ENCODE data around the gene DNAH17. TPM values are rescaled to one million over a fixed set of nuclear protein-coding genes. Genes with fewer than 3 reads are reported as not detected.

Gene DNAH17
- total RNA-seq, 8 experiments from 2014 or later = 0.27 to 1.9 (median 0.67) TPM

- in situ Hi-C loops (cut with MboI; ENCODE audit: low pct_unique_long_range_greater_than_20kb in 2 of 9, low sequenced_read_pairs in 9 of 9, unreplicated experiment in 9 of 9) = loop anchor here in 1 of 9 experiments (10.0 kb wide), 1 partner anchor 138 kb away; no protein-coding TSS in a partner anchor
- Histone ChIP-seq H3K4me1 (replicated peaks in 1 of 2) (peaks cover 0 to 3% of the 10 kb centered on the region in 2 donors), H3K4me3 (no peak overlapping the region), H3K27ac (no peak overlapping the region)
- WGBS, 10 experiments = 72 to 100% (median 93%) methylated on average over 1 to 15 of the region's 20 CpGs; no CpG with 5 or more reads in 2 of the 10 experiments
- ATAC-seq (replicated peaks in 6 of 8) = peak in 3 of 8 experiments; percentile 3 to 37 (median 5)
Measured at GRCh38 chr17:78422872-78423588, 154.2 kb downstream of the DNAH17 start.

GRCh38 chr17:78422267-78422605 is 155.0 kb downstream of the DNAH17 start:
- WGBS, 10 experiments = 20 to 100% (median 72%) methylated on average over 1 to 6 of the region's 8 CpGs; no CpG with 5 or more reads in 1 of the 10 experiments
- in situ Hi-C loops (cut with MboI; ENCODE audit: low pct_unique_long_range_greater_than_20kb in 2 of 9, low sequenced_read_pairs in 9 of 9, unreplicated experiment in 9 of 9) = loop anchor here in 1 of 9 experiments (10.0 kb wide), 1 partner anchor 137 kb away; no protein-coding TSS in a partner anchor
- H3K4me3 ChIP-seq = no peak overlapping the region
- no peak overlapping the region for H3K27ac ChIP-seq
- ATAC-seq (replicated peaks in 6 of 8) = no peak
- peaks cover 0 to 3% of the 10 kb centered on the region in 2 donors for H3K4me1 ChIP-seq (replicated peaks in 1 of 2)

GRCh38 chr17:78421534-78422266 is 155.5 kb downstream of the DNAH17 start:
- peaks cover 0 to 3% of the 10 kb centered on the region in 2 donors for H3K4me1 ChIP-seq (replicated peaks in 1 of 2)
- H3K4me3 ChIP-seq = no peak overlapping the region
- H3K27ac ChIP-seq = no peak overlapping the region
- in situ Hi-C loops (cut with MboI; ENCODE audit: low pct_unique_long_range_greater_than_20kb in 2 of 9, low sequenced_read_pairs in 9 of 9, unreplicated experiment in 9 of 9) = loop anchor here in 1 of 9 experiments (10.0 kb wide), 1 partner anchor 137 kb away; no protein-coding TSS in a partner anchor
- WGBS, 10 experiments = 0 to 100% (median 77%) methylated on average over 1 to 10 of the region's 24 CpGs; no CpG with 5 or more reads in 3 of the 10 experiments
- peak; percentile 20 to 88 (median 70) for ATAC-seq (replicated peaks in 6 of 8)

GRCh38 chr17:78421084-78421533 is 156.1 kb downstream of the DNAH17 start:
- Histone ChIP-seq H3K4me1 (replicated peaks in 1 of 2) (peaks cover 0 to 3% of the 10 kb centered on the region in 2 donors), H3K4me3 (no peak overlapping the region), H3K27ac (no peak overlapping the region)
- no peak for ATAC-seq (replicated peaks in 6 of 8)
- in situ Hi-C loops (cut with MboI; ENCODE audit: low pct_unique_long_range_greater_than_20kb in 2 of 9, low sequenced_read_pairs in 9 of 9, unreplicated experiment in 9 of 9) = loop anchor here in 1 of 9 experiments (10.0 kb wide), 1 partner anchor 136 kb away; no protein-coding TSS in a partner anchor
- 67 to 100% (median 90%) methylated on average over 1 to 3 of the region's 6 CpGs; no CpG with 5 or more reads in 3 of the 10 experiments for WGBS, 10 experiments

- ATAC-seq (replicated peaks in 6 of 8) = peak in 3 of 8 experiments; percentile 64 to 77 (median 69)
- no peak overlapping the region for H3K4me3 ChIP-seq
- in situ Hi-C loops (cut with MboI; ENCODE audit: low pct_unique_long_range_greater_than_20kb in 2 of 9, low sequenced_read_pairs in 9 of 9, unreplicated experiment in 9 of 9) = loop anchor here in 1 of 9 experiments (10.0 kb wide), 1 partner anchor 135 kb away; no protein-coding TSS in a partner anchor
- peaks cover 0 to 3% of the 10 kb centered on the region in 2 donors for H3K4me1 ChIP-seq (replicated peaks in 1 of 2)
- 21 to 100% (median 91%) methylated on average over 1 to 15 of the region's 22 CpGs; no CpG with 5 or more reads in 1 of the 10 experiments for WGBS, 10 experiments
- H3K27ac ChIP-seq = no peak overlapping the region
Measured at GRCh38 chr17:78419970-78420815, 157.0 kb downstream of the DNAH17 start.

GRCh38 chr17:78418326-78419026 is 158.7 kb downstream of the DNAH17 start:
- 40 to 94% (median 80%) methylated on average over 2 to 10 of the region's 12 CpGs; no CpG with 5 or more reads in 1 of the 10 experiments for WGBS, 10 experiments
- Histone ChIP-seq H3K27ac (no peak overlapping the region), H3K4me3 (no peak overlapping the region), H3K4me1 (replicated peaks in 1 of 2) (peaks cover 0 to 3% of the 10 kb centered on the region in 2 donors)
- in situ Hi-C loops (cut with MboI; ENCODE audit: low pct_unique_long_range_greater_than_20kb in 2 of 9, low sequenced_read_pairs in 9 of 9, unreplicated experiment in 9 of 9) = no loop called here
- ATAC-seq (replicated peaks in 6 of 8) = no peak

GRCh38 chr17:78417531-78417909 is 159.7 kb downstream of the DNAH17 start:
- no peak overlapping the region for H3K27ac ChIP-seq
- ATAC-seq (replicated peaks in 6 of 8) = no peak
- H3K4me1 ChIP-seq (replicated peaks in 1 of 2) = peaks cover 0 to 3% of the 10 kb centered on the region in 2 donors
- in situ Hi-C loops (cut with MboI; ENCODE audit: low pct_unique_long_range_greater_than_20kb in 2 of 9, low sequenced_read_pairs in 9 of 9, unreplicated experiment in 9 of 9) = no loop called here
- H3K4me3 ChIP-seq = no peak overlapping the region
- WGBS, 10 experiments = 87 to 100% (median 95%) methylated on average over 1 to 9 of the region's 13 CpGs; no CpG with 5 or more reads in 5 of the 10 experiments

- 71 to 96% (median 89%) methylated on average over 4 to 6 of the region's 15 CpGs; no CpG with 5 or more reads in 5 of the 10 experiments for WGBS, 10 experiments
- in situ Hi-C loops (cut with MboI; ENCODE audit: low pct_unique_long_range_greater_than_20kb in 2 of 9, low sequenced_read_pairs in 9 of 9, unreplicated experiment in 9 of 9) = no loop called here
- Histone ChIP-seq H3K4me3 (no peak overlapping the region), H3K27ac (no peak overlapping the region), H3K4me1 (replicated peaks in 1 of 2) (peaks cover 0 to 3% of the 10 kb centered on the region in 2 donors)
- ATAC-seq (replicated peaks in 6 of 8) = peak in 1 of 8 experiments; percentile 8
Measured at GRCh38 chr17:78416791-78417530, 160.2 kb downstream of the DNAH17 start.

- ATAC-seq (replicated peaks in 6 of 8) = peak in 1 of 8 experiments; percentile 27
- Histone ChIP-seq H3K4me3 (no peak overlapping the region), H3K4me1 (replicated peaks in 1 of 2) (no peaks in the 10 kb centered on the region), H3K27ac (no peak overlapping the region)
- in situ Hi-C loops (cut with MboI; ENCODE audit: low pct_unique_long_range_greater_than_20kb in 2 of 9, low sequenced_read_pairs in 9 of 9, unreplicated experiment in 9 of 9) = no loop called here
- 50 to 100% (median 92%) methylated on average over 2 to 9 of the region's 17 CpGs; no CpG with 5 or more reads in 2 of the 10 experiments for WGBS, 10 experiments
Measured at GRCh38 chr17:78415821-78416711, 161.1 kb downstream of the DNAH17 start.

GRCh38 chr17:78414178-78415162 is 162.7 kb downstream of the DNAH17 start:
- in situ Hi-C loops (cut with MboI; ENCODE audit: low pct_unique_long_range_greater_than_20kb in 2 of 9, low sequenced_read_pairs in 9 of 9, unreplicated experiment in 9 of 9) = no loop called here

More at GRCh38 chr17:78414178-78415162, 162.7 kb downstream of the DNAH17 start:
- H3K27ac ChIP-seq = no peak overlapping the region
- no peak overlapping the region for H3K4me3 ChIP-seq
- no peaks in the 10 kb centered on the region for H3K4me1 ChIP-seq (replicated peaks in 1 of 2)
- ATAC-seq (replicated peaks in 6 of 8) = no peak
- WGBS, 10 experiments = 66 to 100% (median 91%) methylated on average over 1 to 14 of the region's 34 CpGs; no CpG with 5 or more reads in 4 of the 10 experiments
